Measurements from ENCODE around the gene GON7. TPM values are rescaled to one million over a fixed set of nuclear protein-coding genes. Genes with fewer than 3 reads are reported as not detected.
"Not testable (repeated sequence)": the region's sequence is repeated elsewhere in the genome, so short reads cannot be mapped to it uniquely, and the experiment has no call there.

Gene GON7
- total RNA-seq, 4 donors from 2014 or later: 8.3 to 17.9 (median 11.1) TPM

DNA sequence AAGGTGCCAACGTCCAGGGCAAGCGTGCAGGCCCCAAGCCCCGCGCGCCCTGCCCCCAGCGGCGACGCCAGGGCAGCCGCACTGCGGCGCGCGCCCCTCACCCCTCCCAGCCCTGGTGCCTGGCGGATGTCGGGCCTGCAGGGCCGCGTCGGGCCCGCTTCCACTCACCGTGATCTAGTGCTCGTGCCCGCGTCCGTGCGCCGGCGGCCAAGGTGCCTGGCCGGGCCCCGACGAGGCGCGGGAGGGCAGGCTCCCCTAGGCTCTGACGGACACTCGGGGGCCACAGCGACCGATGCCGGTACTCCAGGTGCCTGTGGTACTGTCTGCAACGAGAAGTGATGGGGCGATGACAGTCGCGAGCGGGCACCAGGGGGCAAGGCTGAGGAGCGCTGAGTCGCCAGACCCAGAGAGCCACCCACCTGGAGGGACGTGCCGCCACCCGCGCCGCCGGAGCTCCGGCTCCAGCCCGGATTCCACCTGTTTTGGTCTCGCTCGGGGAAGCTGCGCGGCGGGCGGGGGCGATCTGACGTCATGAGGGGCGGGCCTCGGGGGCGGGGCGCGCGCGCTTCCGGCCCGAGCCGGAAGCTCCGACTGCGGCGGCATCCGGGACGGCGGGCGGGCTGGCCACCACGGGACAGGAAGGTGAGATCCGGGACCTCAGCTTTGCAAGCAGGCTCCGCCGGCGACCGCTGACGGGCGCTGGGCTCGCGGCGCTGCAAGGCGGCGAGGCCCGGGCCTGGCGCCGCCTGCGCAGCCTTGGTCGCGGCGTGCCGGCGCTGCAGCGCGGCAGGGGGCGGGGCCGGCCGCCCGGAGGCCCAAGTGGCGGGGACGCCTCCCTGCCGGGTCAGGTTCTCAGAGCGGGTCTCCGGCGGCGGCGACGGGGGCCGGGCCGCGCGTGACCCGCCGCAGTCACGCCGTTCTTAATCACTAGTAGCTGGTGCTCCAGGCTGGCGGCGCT, 22.2 kb downstream of the GON7 start, which contains the start of the genes LYSET and MOAP1:
Gene LYSET, plus strand, starts transcription at position 927 of the 958 bp plus-strand sequence. CDS start 89 bp downstream, outside the sequence.
Gene MOAP1, minus strand, starts transcription at position 507 of the 958 bp plus-strand sequence. CDS start 655 bp downstream, outside the sequence.
- intact Hi-C loops (cut with DNase I; ENCODE audit: low total_unique reads): loop anchor here (1.0 to 10.0 kb wide), 6 partner anchors 23 to 440 kb away; partner anchors contain the start of genes BTBD7, GOLGA5, GON7 and ITPK1
- Histone ChIP-seq H3K27me3 (no peaks in the 10 kb centered on the region), H3K27ac (peak within 1 kb of the TSS; percentile 91 to 100 (median 100)), H3K4me3 (peak within 1 kb of the TSS; percentile 72 to 92 (median 74)), H3K4me1 (peaks cover 21 to 28% of the 10 kb centered on the region in 2 donors), H3K36me3 (peaks cover 0 to 46% of the 10 kb centered on the region in 2 donors), H3K9me3 (no peaks in the 10 kb centered on the region)
- ATAC-seq (peak; percentile 95 to 97), DNase-seq (peak; percentile 85 to 86)
- TF ChIP-seq, protein P1, sequence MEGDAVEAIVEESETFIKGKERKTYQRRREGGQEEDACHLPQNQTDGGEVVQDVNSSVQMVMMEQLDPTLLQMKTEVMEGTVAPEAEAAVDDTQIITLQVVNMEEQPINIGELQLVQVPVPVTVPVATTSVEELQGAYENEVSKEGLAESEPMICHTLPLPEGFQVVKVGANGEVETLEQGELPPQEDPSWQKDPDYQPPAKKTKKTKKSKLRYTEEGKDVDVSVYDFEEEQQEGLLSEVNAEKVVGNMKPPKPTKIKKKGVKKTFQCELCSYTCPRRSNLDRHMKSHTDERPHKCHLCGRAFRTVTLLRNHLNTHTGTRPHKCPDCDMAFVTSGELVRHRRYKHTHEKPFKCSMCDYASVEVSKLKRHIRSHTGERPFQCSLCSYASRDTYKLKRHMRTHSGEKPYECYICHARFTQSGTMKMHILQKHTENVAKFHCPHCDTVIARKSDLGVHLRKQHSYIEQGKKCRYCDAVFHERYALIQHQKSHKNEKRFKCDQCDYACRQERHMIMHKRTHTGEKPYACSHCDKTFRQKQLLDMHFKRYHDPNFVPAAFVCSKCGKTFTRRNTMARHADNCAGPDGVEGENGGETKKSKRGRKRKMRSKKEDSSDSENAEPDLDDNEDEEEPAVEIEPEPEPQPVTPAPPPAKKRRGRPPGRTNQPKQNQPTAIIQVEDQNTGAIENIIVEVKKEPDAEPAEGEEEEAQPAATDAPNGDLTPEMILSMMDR (IDR thresholded peaks at IDR 0.05 in 4 of 5, conservative IDR thresholded peaks at IDR 0.05 in 1 of 5): peak in 3 of 5 experiments; percentile 22 to 44 (median 38)
- peak; percentile 80 to 86 for TF ChIP-seq POLR2A (IDR thresholded peaks at IDR 0.05)
- in situ Hi-C loops (cut with MboI; ENCODE audit: low sequenced_read_pairs in 4 of 4): no loop called here

DNA sequence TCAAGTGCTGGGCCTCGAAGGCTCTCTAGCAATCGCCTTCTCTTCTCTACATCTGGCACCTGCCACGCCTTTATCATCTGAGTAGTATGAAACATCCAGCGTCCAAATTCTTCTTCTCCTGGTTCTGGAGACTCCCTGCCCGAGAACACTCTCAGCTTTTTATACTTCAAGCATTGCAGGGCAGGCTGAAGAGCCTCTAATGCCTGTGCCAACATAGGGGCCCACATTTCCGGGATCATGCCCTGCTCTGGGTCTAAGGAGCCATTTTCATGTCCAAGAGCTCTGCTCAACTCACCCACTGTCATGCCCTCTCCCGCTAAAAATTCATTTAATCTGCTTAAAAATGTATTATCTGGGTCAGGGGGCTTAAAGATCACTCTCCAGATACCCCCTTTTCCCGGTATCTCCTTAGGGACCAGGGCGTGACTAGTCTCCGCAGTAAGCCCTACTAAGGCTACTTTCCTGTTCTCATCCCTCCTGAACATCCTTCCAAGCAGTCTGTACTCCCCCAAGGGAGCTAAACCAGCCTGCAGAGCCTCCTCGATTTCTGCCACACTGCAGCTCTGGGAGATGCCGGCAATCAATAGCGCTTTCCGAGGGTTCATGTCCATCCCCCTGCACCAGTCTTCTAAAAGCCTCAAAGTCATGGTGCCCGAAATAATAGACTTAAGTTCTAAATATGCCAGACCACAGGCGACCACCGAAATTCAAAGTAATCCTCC, 23.1 kb downstream of the GON7 start:
- TF ChIP-seq POLR2A (IDR thresholded peaks at IDR 0.05): no peak
- TF ChIP-seq, protein P1 (IDR thresholded peaks at IDR 0.05 in 4 of 5, conservative IDR thresholded peaks at IDR 0.05 in 1 of 5): no peak
- H3K4me3 ChIP-seq: peak overlapping the region; percentile 72 to 92 (median 74)
- intact Hi-C loops (cut with DNase I; ENCODE audit: low total_unique reads): loop anchor here (1.0 to 10.0 kb wide), 6 partner anchors 24 to 439 kb away; partner anchors contain the start of genes BTBD7, GOLGA5, GON7 and ITPK1
- peaks cover 0 to 40% of the 10 kb centered on the region in 2 donors for H3K36me3 ChIP-seq
- in situ Hi-C loops (cut with MboI; ENCODE audit: low sequenced_read_pairs in 4 of 4): no loop called here
- H3K27me3 ChIP-seq: no peaks in the 10 kb centered on the region
- H3K27ac ChIP-seq: peak overlapping the region; percentile 91 to 100 (median 100)
- DNase-seq (no peak), ATAC-seq (no peak)
- H3K9me3 ChIP-seq: no peaks in the 10 kb centered on the region
- H3K4me1 ChIP-seq: peaks cover 21 to 28% of the 10 kb centered on the region in 2 donors

DNA sequence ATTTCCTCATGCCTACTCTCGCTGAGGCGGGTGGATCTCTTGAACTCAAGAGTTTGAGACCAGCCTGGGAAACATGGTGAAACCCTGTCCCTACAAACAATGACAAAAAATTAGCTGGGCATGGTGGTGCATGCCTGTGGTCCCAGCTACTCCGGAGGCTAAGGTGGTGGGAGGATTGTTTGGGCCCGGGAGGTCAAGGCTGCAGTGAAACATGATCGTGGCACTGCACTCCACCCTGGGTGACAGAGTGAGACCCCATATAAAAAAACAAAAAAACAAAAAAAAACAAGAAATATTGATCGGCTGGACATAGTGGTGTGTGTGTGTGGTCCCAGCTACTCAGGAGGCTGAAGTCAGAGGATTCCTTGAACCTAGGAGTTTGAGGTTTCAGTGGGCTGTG, 31.4 kb downstream of the GON7 start:
- no peak for ATAC-seq
- H3K4me3 ChIP-seq: no peak overlapping the region
- in situ Hi-C loops (cut with MboI; ENCODE audit: low sequenced_read_pairs in 4 of 4): no loop called here

DNA sequence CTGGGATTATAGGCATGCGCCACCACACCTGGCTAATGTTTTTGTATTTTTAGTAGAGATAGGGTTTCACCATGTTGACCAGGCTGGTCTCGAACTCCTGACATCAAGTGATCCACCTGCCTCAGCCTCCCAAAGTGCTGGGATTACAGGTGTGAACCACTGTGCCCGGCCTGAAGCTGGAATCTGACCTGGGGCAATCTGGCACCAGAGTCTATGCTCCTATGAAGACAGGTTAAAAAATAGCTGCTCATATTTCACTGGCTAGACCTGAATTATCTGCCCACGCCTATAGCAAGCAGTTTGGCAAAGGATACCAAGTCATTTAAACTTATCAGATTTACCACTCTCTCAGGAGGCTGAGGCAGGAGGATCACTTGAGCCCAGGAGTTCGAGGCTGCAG, 32.1 kb downstream of the GON7 start:
- in situ Hi-C loops (cut with MboI; ENCODE audit: low sequenced_read_pairs in 4 of 4); H3K36me3 ChIP-seq; H3K27ac ChIP-seq; H3K4me1 ChIP-seq; DNase-seq; H3K9me3 ChIP-seq; H3K27me3 ChIP-seq; intact Hi-C loops (cut with DNase I; ENCODE audit: low total_unique reads); H3K4me3 ChIP-seq; ATAC-seq: not testable (repeated sequence)

More for the DNA sequence above, 31.4 kb downstream of the GON7 start:
- intact Hi-C loops (cut with DNase I; ENCODE audit: low total_unique reads): no loop called here
- Histone ChIP-seq H3K4me1 (no peaks in the 10 kb centered on the region), H3K36me3 (no peaks in the 10 kb centered on the region), H3K27ac (no peak overlapping the region), H3K27me3 (no peaks in the 10 kb centered on the region), H3K9me3 (no peaks in the 10 kb centered on the region)
- TF ChIP-seq, protein P1 (IDR thresholded peaks at IDR 0.05 in 4 of 5, conservative IDR thresholded peaks at IDR 0.05 in 1 of 5): no peak
- TF ChIP-seq POLR2A (IDR thresholded peaks at IDR 0.05): no peak
- DNase-seq: no peak
